Neural cell (in vitro differentiated cells): Measurements from ENCODE around the gene SACS. TPM values are rescaled to one million over a fixed set of nuclear protein-coding genes. Genes with fewer than 3 reads are reported as not detected.

Experiments
- H2AFZ ChIP-seq: fragments of 200-600, 300-800 bp; sonication (generic), shearing (Covaris generic); 2 replicates; pipeline ENCODE4 v1.6.0; 2014; ENCODE audit warnings: low read depth, mild to moderate bottlenecking, antibody characterized with exemption, low read length, moderate library complexity
- H3F3A ChIP-seq: fragments of 200-600 bp; shearing (Covaris generic); 2 replicates; pipeline ENCODE4 v1.6.1; 2016; ENCODE audit warnings: mild to moderate bottlenecking, moderate library complexity, mixed read lengths, antibody characterized with exemption, low read length; ENCODE audit not compliant: insufficient read depth, poor library complexity, severe bottlenecking
- H3K27ac ChIP-seq: fragments of 200-600, 300-800 bp; sonication (generic), shearing (Covaris generic); 2 replicates; pipeline ENCODE4 v1.5.1; 2014; ENCODE audit warnings: mild to moderate bottlenecking, low read length, moderate library complexity
- H3K27me3 ChIP-seq: fragments of 300-800, 200-600 bp; sonication (generic), shearing (Covaris generic); 2 replicates; pipeline ENCODE4 v1.6.0; 2014; ENCODE audit warnings: mild to moderate bottlenecking, low read depth, low read length, moderate library complexity; ENCODE audit not compliant: insufficient read depth
- H3K36me3 ChIP-seq: fragments of 300-800, 200-600 bp; sonication (generic), shearing (Covaris generic); 2 replicates; pipeline ENCODE4 v1.5.1; 2014; ENCODE audit warnings: mild to moderate bottlenecking, antibody characterized with exemption, low read length, moderate library complexity; ENCODE audit not compliant: insufficient read depth
- H3K4me2 ChIP-seq: fragments of 300-800, 200-600 bp; sonication (generic), shearing (Covaris generic); 2 replicates; pipeline ENCODE4 v1.6.0; 2014; ENCODE audit warnings: mild to moderate bottlenecking, low read length
- H3K4me3 ChIP-seq: fragments of 300-800, 200-600 bp; sonication (generic), shearing (Covaris generic); 2 replicates; pipeline ENCODE4 v1.5.1; 2014; ENCODE audit warnings: mild to moderate bottlenecking, low read length, moderate library complexity
- H3K79me2 ChIP-seq: fragments of 200-600 bp; shearing (Covaris generic); replicated peaks from 2 replicates; pipeline ENCODE4 v1.6.0; 2014; ENCODE audit warnings: mild to moderate bottlenecking, low read length, moderate library complexity; ENCODE audit not compliant: insufficient read depth
- H3K9ac ChIP-seq: fragments of 300-800, 200-600 bp; sonication (generic), shearing (Covaris generic); 2 replicates; pipeline ENCODE4 v1.6.1; 2016; ENCODE audit warnings: mild to moderate bottlenecking, low read length, mixed read lengths
- H3K9me2 ChIP-seq: fragments of 200-600 bp; shearing (Covaris generic); 2 replicates; pipeline ENCODE4 v1.6.1; 2016; ENCODE audit warnings: mild to moderate bottlenecking, low read length, mixed read lengths; ENCODE audit not compliant: insufficient read depth
- H3K9me3 ChIP-seq: fragments of 200-600, 300-800 bp; sonication (generic), shearing (Covaris generic); 2 replicates; pipeline ENCODE4 v1.6.1; 2016; ENCODE audit warnings: mild to moderate bottlenecking, mixed run types, low read length, moderate library complexity, mixed read lengths
- H4K20me1 ChIP-seq: fragments of 200-600 bp; shearing (Covaris generic); 2 replicates; pipeline ENCODE4 v1.6.1; 2016; ENCODE audit warnings: mild to moderate bottlenecking, mixed run types; ENCODE audit not compliant: insufficient read depth
- CTCF ChIP-seq: fragments of 450-650 bp; IDR thresholded peaks from 2 replicates; pipeline ENCODE4 v1.5.1; 2014; ENCODE audit warnings: antibody characterized with exemption, mild to moderate bottlenecking, moderate library complexity; ENCODE audit not compliant: poor library complexity, severe bottlenecking
- EP300 ChIP-seq: fragments of 450-650 bp; conservative IDR thresholded peaks from 2 replicates; pipeline ENCODE4 v1.6.1; 2014; ENCODE audit warnings: antibody characterized with exemption, mild to moderate bottlenecking, moderate library complexity; ENCODE audit not compliant: poor library complexity, severe bottlenecking
- EZH2 ChIP-seq: fragments of 200-600, 300-800 bp; shearing (Covaris generic), sonication (generic); IDR thresholded peaks from 2 replicates; pipeline ENCODE4 v1.6.1; 2014; ENCODE audit warnings: antibody characterized with exemption, low read length, borderline replicate concordance, mild to moderate bottlenecking; ENCODE audit not compliant: insufficient read depth, poor library complexity, severe bottlenecking
- MXI1 ChIP-seq: fragments of 450-650 bp; conservative IDR thresholded peaks from 2 replicates; pipeline ENCODE4 v1.6.1; 2014; ENCODE audit warnings: antibody characterized with exemption, mild to moderate bottlenecking; ENCODE audit not compliant: poor library complexity, severe bottlenecking
- POLR2AphosphoS5 ChIP-seq: IDR thresholded peaks from 2 replicates; pipeline ENCODE4 v1.6.1; 2012
- RAD21 ChIP-seq: fragments of 450-650 bp; conservative IDR thresholded peaks from 2 replicates; pipeline ENCODE4 v1.6.1; 2014; ENCODE audit warnings: antibody characterized with exemption, mild to moderate bottlenecking, moderate library complexity
- REST ChIP-seq: IDR thresholded peaks from 2 replicates; pipeline ENCODE4 v1.6.1; 2012; ENCODE audit warnings: borderline replicate concordance
- SMC3 ChIP-seq: fragments of 450-650 bp; conservative IDR thresholded peaks from 2 replicates; pipeline ENCODE4 v1.6.1; 2014; ENCODE audit warnings: antibody characterized with exemption, mild to moderate bottlenecking, moderate library complexity; ENCODE audit not compliant: poor library complexity
- TAF1 ChIP-seq: IDR thresholded peaks from 2 replicates; pipeline ENCODE4 v1.6.1; 2012; ENCODE audit warnings: low read depth
- polyA plus RNA-seq: library from polyadenylated mRNA; depleted of rRNA; stranded (reverse); fragments of >200 nt; gene quantifications from 2 replicates; pipeline ENCODE4 v1.2.3, GENCODE V29; 2014

The SACS gene
- polyA plus RNA-seq, 1 donor from 2014 or later: 24.1 TPM

- Histone ChIP-seq H3K4me2 (no peak overlapping the region), H3K27ac (no peak overlapping the region), H3K27me3 (no peaks in the 10 kb centered on the region), H3K4me3 (no peak overlapping the region), H3K9ac (no peak overlapping the region), H3F3A (no peaks in the 10 kb centered on the region), H3K36me3 (no peaks in the 10 kb centered on the region), H2AFZ (no peak overlapping the region), H3K9me3 (no peaks in the 10 kb centered on the region), H4K20me1 (no peaks in the 10 kb centered on the region), H3K9me2 (no peaks in the 10 kb centered on the region), H3K79me2 (no peaks in the 10 kb centered on the region)
- TF ChIP-seq RAD21 (no peak), EZH2 (no peak), REST (no peak), MXI1 (no peak), SMC3 (no peak), POLR2AphosphoS5 (no peak), CTCF (no peak)
Observed at GRCh38 chr13:23354520-23354919, 79.0 kb downstream of the SACS start.

- H3K27me3 ChIP-seq: no peaks in the 10 kb centered on the region
- no peaks in the 10 kb centered on the region for H3K9me3 ChIP-seq
- TF ChIP-seq TAF1: no peak
- no peak for TF ChIP-seq EP300
- no peak for TF ChIP-seq MXI1
- TF ChIP-seq POLR2AphosphoS5: no peak
- no peak for TF ChIP-seq EZH2
- TF ChIP-seq RAD21: no peak
- TF ChIP-seq REST: no peak
- TF ChIP-seq CTCF: no peak
- no peak for TF ChIP-seq SMC3
- H3K36me3 ChIP-seq: peaks cover 5% of the 10 kb centered on the region
- no peak overlapping the region for H3K9ac ChIP-seq
- no peak overlapping the region for H3K4me3 ChIP-seq
- H3K79me2 ChIP-seq: no peaks in the 10 kb centered on the region
- no peak overlapping the region for H3K27ac ChIP-seq
- no peak overlapping the region for H3K4me2 ChIP-seq
- no peaks in the 10 kb centered on the region for H3F3A ChIP-seq
- no peaks in the 10 kb centered on the region for H4K20me1 ChIP-seq
- H2AFZ ChIP-seq: no peak overlapping the region
- no peaks in the 10 kb centered on the region for H3K9me2 ChIP-seq
Observed at GRCh38 chr13:23352161-23352560, 81.3 kb downstream of the SACS start.
